HepG2 (cell line): ENCODE data around the gene RPS28. TPM values are rescaled to one million over a fixed set of nuclear protein-coding genes. Genes with fewer than 3 reads are reported as not detected.

Experiments used
- CREB1 ChIP-seq, 2 experiments: fragments of 450-650 bp in 1 of 2; IDR thresholded peaks; 2 replicates each; pipeline ENCODE4 v1.6.1; 2016 to 2017; ENCODE audit warnings: control low read depth in 1 of 2, mild to moderate bottlenecking in 1 of 2, missing compliant biosample characterization in 1 of 2, missing genetic modification characterization in 1 of 2
- EHMT2 ChIP-seq: fragments of 200-600 bp; sonication (generic); IDR thresholded peaks from 2 replicates; pipeline ENCODE4 v1.7.0; 2017; ENCODE audit warnings: antibody characterized with exemption, low read depth, low read length, borderline replicate concordance
- FOXO1 ChIP-seq: sonication (generic); formaldehyde crosslinking; IDR thresholded peaks from 2 replicates; pipeline ENCODE4 v1.4.0; 2020; ENCODE audit warnings: missing genetic modification reagents
- MAF1 ChIP-seq: sonication (generic); formaldehyde crosslinking; IDR thresholded peaks from 2 replicates; pipeline ENCODE4 v1.5.0; 2020; ENCODE audit warnings: missing genetic modification reagents, borderline replicate concordance
- PRMT3 ChIP-seq: sonication (generic); formaldehyde crosslinking; IDR thresholded peaks from 2 replicates; pipeline ENCODE4 v1.8.1; 2022; ENCODE audit warnings: low read depth, mild to moderate bottlenecking, moderate library complexity, missing genetic modification reagents, borderline replicate concordance
- SMARCC2 ChIP-seq: fragments of 450-650 bp; IDR thresholded peaks from 2 replicates; pipeline ENCODE4 v1.6.1; 2017; ENCODE audit warnings: antibody characterized with exemption, mild to moderate bottlenecking
- SSRP1 ChIP-seq: IDR thresholded peaks from 2 replicates; pipeline ENCODE4 v1.6.1; 2016; ENCODE audit warnings: control low read depth
- ZFP1 ChIP-seq: IDR thresholded peaks from 2 replicates; pipeline ENCODE4 v1.6.1; 2016
- ZFP36L1 ChIP-seq: sonication (generic); formaldehyde crosslinking; IDR thresholded peaks from 2 replicates; pipeline ENCODE4 v1.8.0; 2022; ENCODE audit warnings: mild to moderate bottlenecking, missing genetic modification reagents, moderate library complexity
- ZNF101 ChIP-seq: sonication (generic); formaldehyde crosslinking; IDR thresholded peaks from 2 replicates; pipeline ENCODE4 v1.4.0; 2020; ENCODE audit warnings: mild to moderate bottlenecking, low read depth, missing genetic modification reagents, borderline replicate concordance
- ZNF136 ChIP-seq: sonication (generic); formaldehyde crosslinking; IDR thresholded peaks from 2 replicates; pipeline ENCODE4 v1.8.1; 2022; ENCODE audit warnings: low read depth, mild to moderate bottlenecking, moderate library complexity, missing genetic modification reagents
- ZNF33B ChIP-seq: sonication (generic); formaldehyde crosslinking; IDR thresholded peaks from 2 replicates; pipeline ENCODE4 v1.5.1; 2020; ENCODE audit warnings: mild to moderate bottlenecking, missing genetic modification reagents
- ZNF777 ChIP-seq: sonication (generic); formaldehyde crosslinking; IDR thresholded peaks from 2 replicates; pipeline ENCODE4 v1.4.0; 2020; ENCODE audit warnings: missing genetic modification reagents
- polyA plus RNA-seq, 8 experiments: library from polyadenylated mRNA; depleted of rRNA in 3 of 8; stranded (reverse) in 7 of 8; unstranded in 1 of 8; fragments of >200 nt; fragmentation: Illumina TruSeq in 4 of 8; extraction: Trizol in 4 of 8; gene quantifications; 2 replicates each; pipeline versions ENCODE4 v1.2.1 to v1.2.3, GENCODE V29; 2011 to 2016; ENCODE audit warnings: low read depth in 4 of 8, missing spikeins in 1 of 8, mixed read lengths in 1 of 8; ENCODE audit not compliant: insufficient read depth in 1 of 8
- total RNA-seq, 5 experiments: library from RNA; depleted of rRNA; stranded (reverse); fragments of >200 nt; fragmentation: Illumina TruSeq; extraction: Trizol; gene quantifications; 2 replicates each; pipeline ENCODE4 v1.2.3, GENCODE V29; 2016; ENCODE audit warnings: low read depth in 1 of 5
- TF ChIP-seq, protein P1 (sequence below): sonication (generic); formaldehyde crosslinking; IDR thresholded peaks from 2 replicates; pipeline ENCODE4 v1.4.0; 2020; ENCODE audit warnings: missing genetic modification reagents
- TF ChIP-seq, protein P2 (sequence below): sonication (generic); formaldehyde crosslinking; IDR thresholded peaks from 2 replicates; pipeline ENCODE4 v1.8.1; 2023; ENCODE audit warnings: mild to moderate bottlenecking, missing genetic modification reagents
- TF ChIP-seq, protein P3 (sequence below): sonication (generic); formaldehyde crosslinking; IDR thresholded peaks from 2 replicates; pipeline ENCODE4 v1.4.0; 2020; ENCODE audit warnings: missing genetic modification reagents
- TF ChIP-seq, protein P4 (sequence below): sonication (generic); formaldehyde crosslinking; IDR thresholded peaks from 2 replicates; pipeline ENCODE4 v1.5.1; 2020; ENCODE audit warnings: mild to moderate bottlenecking, missing genetic modification reagents, borderline replicate concordance

Gene RPS28
- total and polyA plus RNA-seq, 2 of the 13 experiments (the other 11 are each of a cell fraction or from before 2014, with no cell fraction given) = 281 to 545 TPM

DNA sequence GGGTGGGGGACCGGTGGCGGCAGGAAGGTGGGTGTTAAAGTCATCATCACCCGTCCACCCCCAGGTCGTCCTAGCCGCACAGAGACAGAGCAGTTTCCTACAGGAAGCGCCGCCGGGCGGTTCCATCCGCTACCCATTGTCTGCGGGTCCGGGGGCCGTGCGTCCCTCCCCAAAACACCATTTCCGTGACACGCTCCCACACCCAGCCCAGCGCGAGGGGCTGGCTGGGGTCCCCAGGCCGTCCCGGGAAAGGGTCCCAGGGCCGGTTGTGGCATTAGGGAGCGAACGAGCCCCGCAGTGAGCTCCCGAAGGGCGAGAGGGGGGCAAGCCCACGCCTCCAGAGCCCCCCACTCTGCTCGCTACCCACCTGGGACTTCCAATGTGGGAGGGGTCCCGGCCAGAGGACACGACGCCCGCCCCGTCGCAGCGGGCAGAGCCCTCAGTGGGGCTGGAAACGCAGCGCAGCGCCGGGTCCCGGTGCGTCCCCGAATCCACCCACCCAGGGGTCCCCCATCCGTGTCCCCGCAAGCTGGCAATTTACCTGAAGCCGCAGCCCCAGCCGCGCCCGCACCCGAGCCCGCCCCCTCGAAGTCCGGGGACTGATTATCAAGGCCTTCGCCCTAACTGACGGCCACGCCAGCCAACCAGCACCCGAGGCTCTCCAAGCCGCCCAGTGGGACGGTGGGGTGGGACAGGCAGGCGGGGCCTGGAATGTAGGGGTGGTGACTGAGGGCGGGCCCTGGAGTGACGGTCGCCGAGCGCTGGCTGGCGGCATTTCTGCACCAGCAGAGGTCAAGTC is 21.6 kb downstream of the RPS28 start, which contains the start of gene KANK3 (continued):
- TF ChIP-seq, protein P1, sequence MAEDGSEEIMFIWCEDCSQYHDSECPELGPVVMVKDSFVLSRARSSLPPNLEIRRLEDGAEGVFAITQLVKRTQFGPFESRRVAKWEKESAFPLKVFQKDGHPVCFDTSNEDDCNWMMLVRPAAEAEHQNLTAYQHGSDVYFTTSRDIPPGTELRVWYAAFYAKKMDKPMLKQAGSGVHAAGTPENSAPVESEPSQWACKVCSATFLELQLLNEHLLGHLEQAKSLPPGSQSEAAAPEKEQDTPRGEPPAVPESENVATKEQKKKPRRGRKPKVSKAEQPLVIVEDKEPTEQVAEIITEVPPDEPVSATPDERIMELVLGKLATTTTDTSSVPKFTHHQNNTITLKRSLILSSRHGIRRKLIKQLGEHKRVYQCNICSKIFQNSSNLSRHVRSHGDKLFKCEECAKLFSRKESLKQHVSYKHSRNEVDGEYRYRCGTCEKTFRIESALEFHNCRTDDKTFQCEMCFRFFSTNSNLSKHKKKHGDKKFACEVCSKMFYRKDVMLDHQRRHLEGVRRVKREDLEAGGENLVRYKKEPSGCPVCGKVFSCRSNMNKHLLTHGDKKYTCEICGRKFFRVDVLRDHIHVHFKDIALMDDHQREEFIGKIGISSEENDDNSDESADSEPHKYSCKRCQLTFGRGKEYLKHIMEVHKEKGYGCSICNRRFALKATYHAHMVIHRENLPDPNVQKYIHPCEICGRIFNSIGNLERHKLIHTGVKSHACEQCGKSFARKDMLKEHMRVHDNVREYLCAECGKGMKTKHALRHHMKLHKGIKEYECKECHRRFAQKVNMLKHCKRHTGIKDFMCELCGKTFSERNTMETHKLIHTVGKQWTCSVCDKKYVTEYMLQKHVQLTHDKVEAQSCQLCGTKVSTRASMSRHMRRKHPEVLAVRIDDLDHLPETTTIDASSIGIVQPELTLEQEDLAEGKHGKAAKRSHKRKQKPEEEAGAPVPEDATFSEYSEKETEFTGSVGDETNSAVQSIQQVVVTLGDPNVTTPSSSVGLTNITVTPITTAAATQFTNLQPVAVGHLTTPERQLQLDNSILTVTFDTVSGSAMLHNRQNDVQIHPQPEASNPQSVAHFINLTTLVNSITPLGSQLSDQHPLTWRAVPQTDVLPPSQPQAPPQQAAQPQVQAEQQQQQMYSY (CRISPR knock-in tag) = no peak
- peak; percentile 53; the same call in 1 of the 2 replicates for TF ChIP-seq CREB1 (IDR thresholded peaks at IDR 0.05)
- no peak for TF ChIP-seq CREB1 (CRISPR knock-in tag; IDR thresholded peaks at IDR 0.05)
- TF ChIP-seq, protein P2, sequence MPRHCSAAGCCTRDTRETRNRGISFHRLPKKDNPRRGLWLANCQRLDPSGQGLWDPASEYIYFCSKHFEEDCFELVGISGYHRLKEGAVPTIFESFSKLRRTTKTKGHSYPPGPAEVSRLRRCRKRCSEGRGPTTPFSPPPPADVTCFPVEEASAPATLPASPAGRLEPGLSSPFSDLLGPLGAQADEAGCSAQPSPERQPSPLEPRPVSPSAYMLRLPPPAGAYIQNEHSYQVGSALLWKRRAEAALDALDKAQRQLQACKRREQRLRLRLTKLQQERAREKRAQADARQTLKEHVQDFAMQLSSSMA (CRISPR knock-in tag) = no peak
- TF ChIP-seq ZNF777 (CRISPR knock-in tag) = peak; percentile 99
- no peak for TF ChIP-seq ZNF136
- no peak for TF ChIP-seq PRMT3 (CRISPR knock-in tag)
- no peak for TF ChIP-seq ZNF101
- TF ChIP-seq MAF1 = no peak
- TF ChIP-seq, protein P3, sequence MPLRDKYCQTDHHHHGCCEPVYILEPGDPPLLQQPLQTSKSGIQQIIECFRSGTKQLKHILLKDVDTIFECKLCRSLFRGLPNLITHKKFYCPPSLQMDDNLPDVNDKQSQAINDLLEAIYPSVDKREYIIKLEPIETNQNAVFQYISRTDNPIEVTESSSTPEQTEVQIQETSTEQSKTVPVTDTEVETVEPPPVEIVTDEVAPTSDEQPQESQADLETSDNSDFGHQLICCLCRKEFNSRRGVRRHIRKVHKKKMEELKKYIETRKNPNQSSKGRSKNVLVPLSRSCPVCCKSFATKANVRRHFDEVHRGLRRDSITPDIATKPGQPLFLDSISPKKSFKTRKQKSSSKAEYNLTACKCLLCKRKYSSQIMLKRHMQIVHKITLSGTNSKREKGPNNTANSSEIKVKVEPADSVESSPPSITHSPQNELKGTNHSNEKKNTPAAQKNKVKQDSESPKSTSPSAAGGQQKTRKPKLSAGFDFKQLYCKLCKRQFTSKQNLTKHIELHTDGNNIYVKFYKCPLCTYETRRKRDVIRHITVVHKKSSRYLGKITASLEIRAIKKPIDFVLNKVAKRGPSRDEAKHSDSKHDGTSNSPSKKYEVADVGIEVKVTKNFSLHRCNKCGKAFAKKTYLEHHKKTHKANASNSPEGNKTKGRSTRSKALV = 0 out of 2 replicates have a peak, but pooled peaks have one; percentile 36
- TF ChIP-seq, protein P4, sequence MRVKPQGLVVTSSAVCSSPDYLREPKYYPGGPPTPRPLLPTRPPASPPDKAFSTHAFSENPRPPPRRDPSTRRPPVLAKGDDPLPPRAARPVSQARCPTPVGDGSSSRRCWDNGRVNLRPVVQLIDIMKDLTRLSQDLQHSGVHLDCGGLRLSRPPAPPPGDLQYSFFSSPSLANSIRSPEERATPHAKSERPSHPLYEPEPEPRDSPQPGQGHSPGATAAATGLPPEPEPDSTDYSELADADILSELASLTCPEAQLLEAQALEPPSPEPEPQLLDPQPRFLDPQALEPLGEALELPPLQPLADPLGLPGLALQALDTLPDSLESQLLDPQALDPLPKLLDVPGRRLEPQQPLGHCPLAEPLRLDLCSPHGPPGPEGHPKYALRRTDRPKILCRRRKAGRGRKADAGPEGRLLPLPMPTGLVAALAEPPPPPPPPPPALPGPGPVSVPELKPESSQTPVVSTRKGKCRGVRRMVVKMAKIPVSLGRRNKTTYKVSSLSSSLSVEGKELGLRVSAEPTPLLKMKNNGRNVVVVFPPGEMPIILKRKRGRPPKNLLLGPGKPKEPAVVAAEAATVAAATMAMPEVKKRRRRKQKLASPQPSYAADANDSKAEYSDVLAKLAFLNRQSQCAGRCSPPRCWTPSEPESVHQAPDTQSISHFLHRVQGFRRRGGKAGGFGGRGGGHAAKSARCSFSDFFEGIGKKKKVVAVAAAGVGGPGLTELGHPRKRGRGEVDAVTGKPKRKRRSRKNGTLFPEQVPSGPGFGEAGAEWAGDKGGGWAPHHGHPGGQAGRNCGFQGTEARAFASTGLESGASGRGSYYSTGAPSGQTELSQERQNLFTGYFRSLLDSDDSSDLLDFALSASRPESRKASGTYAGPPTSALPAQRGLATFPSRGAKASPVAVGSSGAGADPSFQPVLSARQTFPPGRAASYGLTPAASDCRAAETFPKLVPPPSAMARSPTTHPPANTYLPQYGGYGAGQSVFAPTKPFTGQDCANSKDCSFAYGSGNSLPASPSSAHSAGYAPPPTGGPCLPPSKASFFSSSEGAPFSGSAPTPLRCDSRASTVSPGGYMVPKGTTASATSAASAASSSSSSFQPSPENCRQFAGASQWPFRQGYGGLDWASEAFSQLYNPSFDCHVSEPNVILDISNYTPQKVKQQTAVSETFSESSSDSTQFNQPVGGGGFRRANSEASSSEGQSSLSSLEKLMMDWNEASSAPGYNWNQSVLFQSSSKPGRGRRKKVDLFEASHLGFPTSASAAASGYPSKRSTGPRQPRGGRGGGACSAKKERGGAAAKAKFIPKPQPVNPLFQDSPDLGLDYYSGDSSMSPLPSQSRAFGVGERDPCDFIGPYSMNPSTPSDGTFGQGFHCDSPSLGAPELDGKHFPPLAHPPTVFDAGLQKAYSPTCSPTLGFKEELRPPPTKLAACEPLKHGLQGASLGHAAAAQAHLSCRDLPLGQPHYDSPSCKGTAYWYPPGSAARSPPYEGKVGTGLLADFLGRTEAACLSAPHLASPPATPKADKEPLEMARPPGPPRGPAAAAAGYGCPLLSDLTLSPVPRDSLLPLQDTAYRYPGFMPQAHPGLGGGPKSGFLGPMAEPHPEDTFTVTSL (CRISPR knock-in tag) = no peak
- TF ChIP-seq ZNF33B = no peak
- TF ChIP-seq ZFP36L1 = no peak
- TF ChIP-seq ZFP1 (CRISPR knock-in tag) = no peak
- no peak for TF ChIP-seq SSRP1 (CRISPR knock-in tag)
- no peak for TF ChIP-seq EHMT2
- TF ChIP-seq SMARCC2 = no peak
- TF ChIP-seq FOXO1 = no peak
